ENCODE results near the gene RMI2. TPM values are rescaled to one million over a fixed set of nuclear protein-coding genes. Genes with fewer than 3 reads are reported as not detected.

The RMI2 gene
- total and polyA plus RNA-seq, 4 donors = 0.28 to 8.5 (median 0.83) TPM

- H3K9me3 ChIP-seq (ENCODE audit: control insufficient read depth in 4 of 4, low read length in 3 of 4) = no peaks in the 10 kb centered on the region
- WGBS = 92% methylated on average over 12 of the region's 12 CpGs
- H3K4me3 ChIP-seq (ENCODE audit: low read depth in 1 of 3, low read length in 3 of 3) = no peak overlapping the region
- H3K9ac ChIP-seq (ENCODE audit: low read depth in 1 of 2, low read length in 2 of 2) = no peak overlapping the region
- TF ChIP-seq JUND (IDR thresholded peaks at IDR 0.05) = no peak
- H3K27me3 ChIP-seq (ENCODE audit: control insufficient read depth in 4 of 4, insufficient read depth in 4 of 4, low read length in 3 of 4) = no peaks in the 10 kb centered on the region
- DNase-seq (ENCODE audit: low spot score) = peak; percentile 24
- no peaks in the 10 kb centered on the region for H3K4me1 ChIP-seq (ENCODE audit: control insufficient read depth in 4 of 4, insufficient read depth in 4 of 4, low read length in 3 of 4)
- H3K27ac ChIP-seq (ENCODE audit: low read depth in 1 of 2, low read length in 2 of 2) = no peak overlapping the region
- no peaks in the 10 kb centered on the region for H3K36me3 ChIP-seq (ENCODE audit: control insufficient read depth in 4 of 4, insufficient read depth in 3 of 4, low read depth in 1 of 4, low read length in 3 of 4)
Observed at GRCh38 chr16:11386054-11386680, 40.9 kb downstream of the RMI2 start.

- H3K9me3 ChIP-seq (ENCODE audit: control insufficient read depth in 4 of 4, low read length in 3 of 4) = no peaks in the 10 kb centered on the region
- no peak overlapping the region for H3K27ac ChIP-seq (ENCODE audit: low read depth in 1 of 2, low read length in 2 of 2)
- 52% methylated on average over 22 of the region's 22 CpGs for WGBS
- H3K4me3 ChIP-seq (ENCODE audit: low read depth in 1 of 3, low read length in 3 of 3) = no peak overlapping the region
- no peaks in the 10 kb centered on the region for H3K36me3 ChIP-seq (ENCODE audit: control insufficient read depth in 4 of 4, insufficient read depth in 3 of 4, low read depth in 1 of 4, low read length in 3 of 4)
- H3K4me1 ChIP-seq (ENCODE audit: control insufficient read depth in 4 of 4, insufficient read depth in 4 of 4, low read length in 3 of 4) = no peaks in the 10 kb centered on the region
- peak; percentile 42 for DNase-seq (ENCODE audit: low spot score)
- no peak overlapping the region for H3K9ac ChIP-seq (ENCODE audit: low read depth in 1 of 2, low read length in 2 of 2)
- no peaks in the 10 kb centered on the region for H3K27me3 ChIP-seq (ENCODE audit: control insufficient read depth in 4 of 4, insufficient read depth in 4 of 4, low read length in 3 of 4)
- TF ChIP-seq HNF4A (conservative IDR thresholded peaks at IDR 0.05) (no peak), CTCF (IDR thresholded peaks at IDR 0.05; ENCODE audit: low read depth, low read length, missing input control) (peak; percentile 7), RAD21 (IDR thresholded peaks at IDR 0.05) (peak in 1 of 2 donors; percentile 32), EGR1 (IDR thresholded peaks at IDR 0.05; ENCODE audit: low read depth in 2 of 2) (no peak)
Observed at GRCh38 chr16:11386791-11387546, 41.7 kb downstream of the RMI2 start.

- H3K9ac ChIP-seq (ENCODE audit: low read depth in 1 of 2, low read length in 2 of 2) = no peak overlapping the region
- no peaks in the 10 kb centered on the region for H3K4me1 ChIP-seq (ENCODE audit: control insufficient read depth in 4 of 4, insufficient read depth in 4 of 4, low read length in 3 of 4)
- no peak overlapping the region for H3K4me3 ChIP-seq (ENCODE audit: low read depth in 1 of 3, low read length in 3 of 3)
- TF ChIP-seq FOXA1 (IDR thresholded peaks at IDR 0.05) = no peak
- no peak for TF ChIP-seq RAD21 (IDR thresholded peaks at IDR 0.05)
- no peak for TF ChIP-seq CTCF (IDR thresholded peaks at IDR 0.05; ENCODE audit: low read depth, low read length, missing input control)
- TF ChIP-seq ATF3 (IDR thresholded peaks at IDR 0.05) = no peak
- TF ChIP-seq, protein P1, sequence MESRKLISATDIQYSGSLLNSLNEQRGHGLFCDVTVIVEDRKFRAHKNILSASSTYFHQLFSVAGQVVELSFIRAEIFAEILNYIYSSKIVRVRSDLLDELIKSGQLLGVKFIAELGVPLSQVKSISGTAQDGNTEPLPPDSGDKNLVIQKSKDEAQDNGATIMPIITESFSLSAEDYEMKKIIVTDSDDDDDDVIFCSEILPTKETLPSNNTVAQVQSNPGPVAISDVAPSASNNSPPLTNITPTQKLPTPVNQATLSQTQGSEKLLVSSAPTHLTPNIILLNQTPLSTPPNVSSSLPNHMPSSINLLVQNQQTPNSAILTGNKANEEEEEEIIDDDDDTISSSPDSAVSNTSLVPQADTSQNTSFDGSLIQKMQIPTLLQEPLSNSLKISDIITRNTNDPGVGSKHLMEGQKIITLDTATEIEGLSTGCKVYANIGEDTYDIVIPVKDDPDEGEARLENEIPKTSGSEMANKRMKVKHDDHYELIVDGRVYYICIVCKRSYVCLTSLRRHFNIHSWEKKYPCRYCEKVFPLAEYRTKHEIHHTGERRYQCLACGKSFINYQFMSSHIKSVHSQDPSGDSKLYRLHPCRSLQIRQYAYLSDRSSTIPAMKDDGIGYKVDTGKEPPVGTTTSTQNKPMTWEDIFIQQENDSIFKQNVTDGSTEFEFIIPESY (IDR thresholded peaks at IDR 0.05) = no peak
- no peak for TF ChIP-seq RXRA (IDR thresholded peaks at IDR 0.05)
- TF ChIP-seq, protein P2, sequence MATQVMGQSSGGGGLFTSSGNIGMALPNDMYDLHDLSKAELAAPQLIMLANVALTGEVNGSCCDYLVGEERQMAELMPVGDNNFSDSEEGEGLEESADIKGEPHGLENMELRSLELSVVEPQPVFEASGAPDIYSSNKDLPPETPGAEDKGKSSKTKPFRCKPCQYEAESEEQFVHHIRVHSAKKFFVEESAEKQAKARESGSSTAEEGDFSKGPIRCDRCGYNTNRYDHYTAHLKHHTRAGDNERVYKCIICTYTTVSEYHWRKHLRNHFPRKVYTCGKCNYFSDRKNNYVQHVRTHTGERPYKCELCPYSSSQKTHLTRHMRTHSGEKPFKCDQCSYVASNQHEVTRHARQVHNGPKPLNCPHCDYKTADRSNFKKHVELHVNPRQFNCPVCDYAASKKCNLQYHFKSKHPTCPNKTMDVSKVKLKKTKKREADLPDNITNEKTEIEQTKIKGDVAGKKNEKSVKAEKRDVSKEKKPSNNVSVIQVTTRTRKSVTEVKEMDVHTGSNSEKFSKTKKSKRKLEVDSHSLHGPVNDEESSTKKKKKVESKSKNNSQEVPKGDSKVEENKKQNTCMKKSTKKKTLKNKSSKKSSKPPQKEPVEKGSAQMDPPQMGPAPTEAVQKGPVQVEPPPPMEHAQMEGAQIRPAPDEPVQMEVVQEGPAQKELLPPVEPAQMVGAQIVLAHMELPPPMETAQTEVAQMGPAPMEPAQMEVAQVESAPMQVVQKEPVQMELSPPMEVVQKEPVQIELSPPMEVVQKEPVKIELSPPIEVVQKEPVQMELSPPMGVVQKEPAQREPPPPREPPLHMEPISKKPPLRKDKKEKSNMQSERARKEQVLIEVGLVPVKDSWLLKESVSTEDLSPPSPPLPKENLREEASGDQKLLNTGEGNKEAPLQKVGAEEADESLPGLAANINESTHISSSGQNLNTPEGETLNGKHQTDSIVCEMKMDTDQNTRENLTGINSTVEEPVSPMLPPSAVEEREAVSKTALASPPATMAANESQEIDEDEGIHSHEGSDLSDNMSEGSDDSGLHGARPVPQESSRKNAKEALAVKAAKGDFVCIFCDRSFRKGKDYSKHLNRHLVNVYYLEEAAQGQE (IDR thresholded peaks at IDR 0.05) = no peak
- TF ChIP-seq JUND (IDR thresholded peaks at IDR 0.05) = no peak
- no peak for TF ChIP-seq YY1 (IDR thresholded peaks at IDR 0.05)
- no peak for TF ChIP-seq FOXA2 (IDR thresholded peaks at IDR 0.05)
- no peaks in the 10 kb centered on the region for H3K9me3 ChIP-seq (ENCODE audit: control insufficient read depth in 4 of 4, low read length in 3 of 4)
- H3K36me3 ChIP-seq (ENCODE audit: control insufficient read depth in 4 of 4, insufficient read depth in 3 of 4, low read depth in 1 of 4, low read length in 3 of 4) = no peaks in the 10 kb centered on the region
- no peak overlapping the region for H3K27ac ChIP-seq (ENCODE audit: low read depth in 1 of 2, low read length in 2 of 2)
- 79% methylated on average over 7 of the region's 7 CpGs for WGBS
- no peaks in the 10 kb centered on the region for H3K27me3 ChIP-seq (ENCODE audit: control insufficient read depth in 4 of 4, insufficient read depth in 4 of 4, low read length in 3 of 4)
- peak; percentile 23 for DNase-seq (ENCODE audit: low spot score)
Observed at GRCh38 chr16:11389083-11389482, 43.8 kb downstream of the RMI2 start.

All from liver (tissue), 9 donors.